Right lobe of liver (tissue), 4 donors: ENCODE results near the gene ADAM12.
"Not testable (repeated sequence)": the region's sequence is repeated elsewhere in the genome, so short reads cannot be mapped to it uniquely, and the experiment has no call there.

Source experiments
- CTCF ChIP-seq, 4 donors: fragments of 200-600 bp in 3 of 4; fragments of 450-650 bp in 1 of 4; IDR thresholded peaks; one replicate each; pipeline versions ENCODE4 v1.5.1 to v1.8.0; 2016 to 2022; ENCODE audit warnings: antibody characterized with exemption in 4 of 4, mild to moderate bottlenecking in 2 of 4
- POLR2A ChIP-seq: fragments of 450-650 bp; IDR thresholded peaks from one replicate; pipeline ENCODE4 v1.6.1; 2017; ENCODE audit warnings: antibody characterized with exemption, mild to moderate bottlenecking
- donor health status: DM: no; HTN: no; CAD: no.
- donor health status: DM: no; HTN: no; CAD: no.
- donor health status: DM: no; HTN: yes; CAD: no.

DNA sequence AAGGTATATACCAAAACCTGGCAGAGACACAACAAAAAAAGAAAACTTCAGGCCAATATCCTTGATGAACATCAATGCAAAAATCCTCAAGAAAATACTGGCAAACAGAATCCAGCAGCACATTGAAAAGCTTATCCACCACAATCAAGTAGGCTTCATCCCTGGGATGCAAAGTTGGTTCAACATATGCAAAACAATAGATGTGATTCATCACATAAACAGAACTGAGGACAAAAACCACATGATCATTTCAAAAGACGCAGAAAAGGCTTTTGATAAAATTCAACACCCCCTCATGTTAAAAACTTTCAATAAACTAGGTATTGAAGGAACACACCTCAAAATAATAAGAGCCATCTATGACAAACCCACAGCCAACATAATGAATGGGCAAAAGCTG, 141.9 kb downstream of the ADAM12 start:
- not testable (repeated sequence) for TF ChIP-seq POLR2A; CTCF (IDR thresholded peaks at IDR 0.05)
